A549 (cell line): ENCODE data around the gene CC2D1B. TPM values are rescaled to one million over a fixed set of nuclear protein-coding genes. Genes with fewer than 3 reads are reported as not detected.
A peak's percentile ranks its signal among the peaks of the same experiment; 100 is the strongest.

Experiments
- ATAC-seq, 2 experiments: fragments of 200-7000 bp in 1 of 2; fragments of >200 bp in 1 of 2; cut with Nextera tagmentation in 1 of 2; cut with Tn5 transposase in 1 of 2; 3 replicates each; pipeline versions ENCODE4 v1.8.0 to v1.9.1; 2018 to 2020; ENCODE audit warnings: mild to moderate bottlenecking in 1 of 2, moderate library complexity in 1 of 2
- CTCF ChIA-PET: fragments of 300-600 bp; sonication (Branson Sonifier 250); formaldehyde crosslinking; extraction: SDS; loops from one replicate; lab custom pipeline; 2021; ENCODE audit warnings: antibody characterized with exemption, inconsistent platforms; lab: Yijun Ruan, JAX
- POLR2A ChIA-PET: fragments of 350-600 bp; formaldehyde crosslinking; extraction: SDS; loops from one replicate; lab custom pipeline; 2021; ENCODE audit warnings: antibody characterized with exemption, inconsistent platforms; lab: Yijun Ruan, JAX
- DNase-seq, 2 experiments: peaks; one replicate each; pipeline versions ENCODE4 v3.0.0 to v3.0.0-alpha.2; 2011 to 2016; ENCODE audit warnings: low read depth in 1 of 2, low spot score in 1 of 2
- FAIRE-seq: peaks from 2 replicates; lab custom pipeline; 2011; peaks lifted over from hg19 to GRCh38; lab: Jason Lieb, UNC
- H3K27ac ChIP-seq, 2 experiments: fragments of >200 bp; sonication (Bioruptor Twin); formaldehyde crosslinking; 3 replicates each; pipeline ENCODE4 v1.5.1; 2016 to 2017
- H3K4me1 ChIP-seq: fragments of >200 bp; sonication (Bioruptor Twin); formaldehyde crosslinking; 3 replicates; pipeline ENCODE4 v1.6.1; 2016
- H3K4me2 ChIP-seq: fragments of >200 bp; sonication (Bioruptor Twin); formaldehyde crosslinking; 3 replicates; pipeline ENCODE4 v1.6.1; 2016
- H3K4me3 ChIP-seq: fragments of >200 bp; sonication (Bioruptor Twin); formaldehyde crosslinking; 3 replicates; pipeline ENCODE4 v1.5.1; 2016
- H3K9me3 ChIP-seq: fragments of >200 bp; sonication (Bioruptor Twin); formaldehyde crosslinking; 3 replicates; pipeline ENCODE4 v1.6.1; 2016
- ATOH8 ChIP-seq: fragments of 250-450 bp; sonication (Bioruptor Pico); IDR thresholded peaks from 2 replicates; pipeline ENCODE4 v1.5.0; 2020; ENCODE audit warnings: low read depth, mild to moderate bottlenecking, moderate library complexity
- CHD2 ChIP-seq: fragments of 150-350 bp; IDR thresholded peaks from 2 replicates; pipeline ENCODE4 v1.6.1; 2014; ENCODE audit warnings: low read length; ENCODE audit not compliant: partially characterized antibody
- ELK1 ChIP-seq: fragments of 150-350 bp; IDR thresholded peaks from 2 replicates; pipeline ENCODE4 v1.6.1; 2014; ENCODE audit warnings: low read depth, mild to moderate bottlenecking, low read length
- ESRRA ChIP-seq: fragments of 150-350 bp; IDR thresholded peaks from 2 replicates; pipeline ENCODE4 v1.6.1; 2014; ENCODE audit warnings: mild to moderate bottlenecking, low read length, borderline replicate concordance
- FOXS1 ChIP-seq: fragments of 250-450 bp; sonication (Bioruptor Pico); IDR thresholded peaks from 2 replicates; pipeline ENCODE4 v1.5.0; 2020; ENCODE audit warnings: mild to moderate bottlenecking, moderate library complexity
- HMGXB4 ChIP-seq: fragments of 250-450 bp; sonication (Bioruptor Pico); IDR thresholded peaks from 2 replicates; pipeline ENCODE4 v1.5.0; 2021; ENCODE audit warnings: mild to moderate bottlenecking, moderate library complexity, borderline replicate concordance
- HOXA7 ChIP-seq: fragments of 250-450 bp; sonication (Bioruptor Pico); IDR thresholded peaks from 2 replicates; pipeline ENCODE4 v1.5.0; 2020; ENCODE audit warnings: mild to moderate bottlenecking, moderate library complexity
- JUN ChIP-seq, 2 experiments: fragments of >200 bp; sonication (Bioruptor Twin); formaldehyde crosslinking; IDR thresholded peaks; 2 replicates in 1 of 2; 3 replicates in 1 of 2; pipeline ENCODE4 v1.6.1; 2016 to 2017
- JUNB ChIP-seq: fragments of >200 bp; sonication (Bioruptor Twin); formaldehyde crosslinking; IDR thresholded peaks from 2 replicates; pipeline ENCODE4 v1.6.1; 2016
- PBX3 ChIP-seq: IDR thresholded peaks from 2 replicates; pipeline ENCODE4 v1.6.1; 2012
- PHF8 ChIP-seq: fragments of 200-600 bp; sonication (generic); IDR thresholded peaks from 2 replicates; pipeline ENCODE4 v1.6.1; 2016; ENCODE audit warnings: low read depth, mild to moderate bottlenecking, antibody characterized with exemption, moderate library complexity, borderline replicate concordance
- POLR2A ChIP-seq: IDR thresholded peaks from 2 replicates; pipeline ENCODE4 v1.6.1; 2012; ENCODE audit warnings: mild to moderate bottlenecking, low read length
- POLR2AphosphoS2 ChIP-seq: conservative IDR thresholded peaks from 2 replicates; pipeline ENCODE4 v1.6.1; 2012; ENCODE audit warnings: low read length, improper control_type of control experiment, inconsistent platforms
- REST ChIP-seq: fragments of 200-600 bp; sonication (generic); IDR thresholded peaks from 2 replicates; pipeline ENCODE4 v1.6.1; 2016; ENCODE audit warnings: antibody characterized with exemption, mild to moderate bottlenecking, moderate library complexity
- SMC3 ChIP-seq: fragments of >200 bp; sonication (Bioruptor Twin); formaldehyde crosslinking; IDR thresholded peaks from 3 replicates; pipeline ENCODE4 v1.6.1; 2018; ENCODE audit warnings: inconsistent platforms
- ZFP36 ChIP-seq: fragments of 450-650 bp; IDR thresholded peaks from 2 replicates; pipeline ENCODE4 v1.6.1; 2014; ENCODE audit warnings: borderline replicate concordance; ENCODE audit not compliant: partially characterized antibody
- WGBS: methylation state at CpG from one replicate; pipeline ENCODE4 v1.1.6; 2017; ENCODE audit errors: missing lambda C conversion rate; 5-methylcytosine and 5-hydroxymethylcytosine counted together
- polyA plus RNA-seq, 4 experiments: library from polyadenylated mRNA; depleted of rRNA in 3 of 4; stranded (reverse); fragments of >200 nt; fragmentation: RNase III in 1 of 4; extraction: RNeasy Plus Mini Kit Qiagen cat#74134 plus additional on column Dnase treatment in 1 of 4; gene quantifications; 2 replicates in 3 of 4; 3 replicates in 1 of 4; pipeline ENCODE4 v1.2.3, GENCODE V29; 2011 to 2017

CC2D1B gene
- polyA plus RNA-seq, 2 of the 4 experiments (the other 2 are of a cell fraction): 9.8 to 18.2 TPM

- peaks cover 15% of the 10 kb centered on the region for H3K4me1 ChIP-seq
- no peak for TF ChIP-seq PHF8
- TF ChIP-seq ESRRA: no peak
- no peak for TF ChIP-seq JUN (IDR thresholded peaks at IDR 0.05)
- TF ChIP-seq SMC3: no peak
- no peak for TF ChIP-seq HOXA7
- TF ChIP-seq PBX3: no peak
- TF ChIP-seq POLR2AphosphoS2: no peak
- no peak for TF ChIP-seq ATOH8
- no peak overlapping the region for H3K4me3 ChIP-seq
- ChIA-PET POLR2A (no interaction called here), CTCF (interaction anchor here (1.4 kb wide), 1 partner anchor 11 kb away, joined by 5 read pairs; no protein-coding TSS in a partner anchor)
- H3K9me3 ChIP-seq: no peaks in the 10 kb centered on the region
- DNase-seq: no peak
- no peak overlapping the region for H3K27ac ChIP-seq
- FAIRE-seq: no peak
- no peak overlapping the region for H3K4me2 ChIP-seq
- WGBS: 87% methylated on average over 9 of the region's 24 CpGs
- ATAC-seq: peak in 1 of 2 experiments; percentile 14; a peak in 1 of 6 replicates
Observed at GRCh38 chr1:52359676-52360594, 6.1 kb downstream of the CC2D1B start.

- WGBS: 100% methylated on average over 14 of the region's 18 CpGs
- no peak overlapping the region for H3K4me3 ChIP-seq
- POLR2A ChIA-PET: no interaction called here
- TF ChIP-seq JUN (IDR thresholded peaks at IDR 0.05) (no peak), ELK1 (no peak), SMC3 (no peak), REST (no peak), HMGXB4 (no peak), ZFP36 (no peak), CHD2 (no peak), JUNB (no peak), POLR2A (no peak), FOXS1 (no peak)
- no peak for ATAC-seq
- no peak overlapping the region for H3K4me2 ChIP-seq
- H3K4me1 ChIP-seq: peaks cover 5% of the 10 kb centered on the region; the same call in 2 of the 3 replicates
- no peak overlapping the region for H3K27ac ChIP-seq
- CTCF ChIA-PET: interaction anchor here (1.4 kb wide), 1 partner anchor 10 kb away, joined by 5 read pairs; no protein-coding TSS in a partner anchor
- no peaks in the 10 kb centered on the region for H3K9me3 ChIP-seq
- FAIRE-seq: no peak
- no peak for DNase-seq
Observed at GRCh38 chr1:52358851-52359497, 7.0 kb downstream of the CC2D1B start.
